Colon (tissue), 2 donors: ENCODE data around the gene PCDHGA5.
"Not testable (repeated sequence)": the region's sequence is repeated elsewhere in the genome, so short reads cannot be mapped to it uniquely, and the experiment has no call there.

Experiments used
- FAIRE-seq: peaks from 2 replicates; lab custom pipeline; 2012; peaks lifted over from hg19 to GRCh38; lab: Jason Lieb, UNC
- donor health status: control.
- donor health status: control.

PCDHGA5 gene

GRCh38 chr5:141351591-141351990, 12.4 kb upstream of the PCDHGA5 start:
- no peak for FAIRE-seq

- FAIRE-seq, result no peak
These were observed 9.0 kb upstream of the PCDHGA5 start, which contains the start of gene PCDHGA4 for GRCh38 chr5:141354900-141355469. TSS of gene PCDHGA4 (plus strand) at chr5:141355021. CDS start at chr5:141355108, 87 bp downstream.

- no peak for FAIRE-seq
These were observed 8.3 kb upstream of the PCDHGA5 start for GRCh38 chr5:141355641-141356040.

GRCh38 chr5:141356133-141356532, 7.8 kb upstream of the PCDHGA5 start:
- FAIRE-seq, result no peak

GRCh38 chr5:141356950-141357349, 7.0 kb upstream of the PCDHGA5 start:
- FAIRE-seq, result no peak

GRCh38 chr5:141359790-141360426, 4.1 kb upstream of the PCDHGA5 start, which contains the start of gene PCDHGB2:
TSS of gene PCDHGB2 (plus strand) at chr5:141359994. CDS start at chr5:141360136, 142 bp downstream.
- FAIRE-seq, result no peak

GRCh38 chr5:141360685-141361084, 3.3 kb upstream of the PCDHGA5 start:
- no peak for FAIRE-seq

- FAIRE-seq, result no peak
These were observed 1.2 kb upstream of the PCDHGA5 start for GRCh38 chr5:141362719-141363118.

GRCh38 chr5:141366016-141366896, 2.3 kb downstream of the PCDHGA5 start:
- FAIRE-seq, result no peak

GRCh38 chr5:141369994-141370848, 6.3 kb downstream of the PCDHGA5 start, which contains the start of gene PCDHGB3:
TSS of gene PCDHGB3 (plus strand) at chr5:141370242. CDS start at chr5:141370395, 153 bp downstream.
- no peak for FAIRE-seq

GRCh38 chr5:141371572-141372475, 7.9 kb downstream of the PCDHGA5 start:
- no peak for FAIRE-seq

GRCh38 chr5:141373673-141374317, 9.8 kb downstream of the PCDHGA5 start, which contains the start of gene PCDHGA6:
TSS of gene PCDHGA6 (plus strand) at chr5:141373891. CDS start at chr5:141374084, 193 bp downstream.
- FAIRE-seq, result no peak

- FAIRE-seq, result no peak
These were observed 10.7 kb downstream of the PCDHGA5 start for GRCh38 chr5:141374627-141375026.

- FAIRE-seq, result not testable (repeated sequence)
These were observed 11.6 kb downstream of the PCDHGA5 start for GRCh38 chr5:141375444-141376155.

GRCh38 chr5:141382469-141383294, 18.7 kb downstream of the PCDHGA5 start, which contains the start of gene PCDHGA7:
TSS of gene PCDHGA7 (plus strand) at chr5:141382742. CDS start at chr5:141382900, 158 bp downstream.
- no peak for FAIRE-seq

- FAIRE-seq, result no peak
These were observed 19.4 kb downstream of the PCDHGA5 start for GRCh38 chr5:141383345-141383744.

GRCh38 chr5:141384471-141385267, 20.7 kb downstream of the PCDHGA5 start:
- no peak for FAIRE-seq
